ENCODE data around the gene IL20RA. TPM values are rescaled to one million over a fixed set of nuclear protein-coding genes. Genes with fewer than 3 reads are reported as not detected.

The IL20RA gene
- total and polyA plus RNA-seq, 2 of the 8 experiments (the other 6 are each of a cell fraction or from before 2014, with no cell fraction given) = 1.3 to 1.7 TPM

GRCh38 chr6:137049095-137049494 is 4.3 kb upstream of the IL20RA start (continued):
- no peak for TF ChIP-seq EP300 (IDR thresholded peaks at IDR 0.05; ENCODE audit: borderline replicate concordance in 1 of 2, low read depth in 2 of 2, low read length in 2 of 2)
- TF ChIP-seq MAFK (IDR thresholded peaks at IDR 0.05; ENCODE audit: low read depth, low read length) = no peak
- TF ChIP-seq TEAD4 (IDR thresholded peaks at IDR 0.05; ENCODE audit: low read depth, low read length) = no peak
- TF ChIP-seq KDM1A (IDR thresholded peaks at IDR 0.05; ENCODE audit: borderline replicate concordance, low read length) = no peak
- no peak for TF ChIP-seq CEBPB (IDR thresholded peaks at IDR 0.05; ENCODE audit: low read depth, low read length)
- no peak for TF ChIP-seq BCL11A (IDR thresholded peaks at IDR 0.05; ENCODE audit: low read depth in 2 of 2, low read length in 2 of 2)
- no peak for TF ChIP-seq E2F6 (IDR thresholded peaks at IDR 0.05)
- TF ChIP-seq BACH1 (IDR thresholded peaks at IDR 0.05; ENCODE audit: low read length) = no peak
- no peak for TF ChIP-seq ATF2 (IDR thresholded peaks at IDR 0.05; ENCODE audit: low read length)
- TF ChIP-seq BRCA1 (IDR thresholded peaks at IDR 0.05; ENCODE audit: low read depth, low read length) = no peak
- no peak for TF ChIP-seq EZH2 (IDR thresholded peaks at IDR 0.05; ENCODE audit: low read depth, low read length, severe bottlenecking)
